HepG2 (cell line): ENCODE measurements around the gene GRIK4. TPM values are rescaled to one million over a fixed set of nuclear protein-coding genes. Genes with fewer than 3 reads are reported as not detected.
A peak's percentile ranks its signal among the peaks of the same experiment; 100 is the strongest.

Source experiments
- GABPB1 ChIP-seq: IDR thresholded peaks from 2 replicates; pipeline ENCODE4 v1.6.1; 2016; ENCODE audit warnings: mild to moderate bottlenecking, missing genetic modification reagents, moderate library complexity, missing compliant biosample characterization
- KLF6 ChIP-seq: IDR thresholded peaks from 2 replicates; pipeline ENCODE4 v1.8.0; 2016; ENCODE audit warnings: missing biosample characterization, missing genetic modification reagents
- MYNN ChIP-seq: sonication (generic); formaldehyde crosslinking; IDR thresholded peaks from 2 replicates; pipeline ENCODE4 v1.4.0; 2020; ENCODE audit warnings: mild to moderate bottlenecking, low read depth, missing genetic modification reagents
- NBN ChIP-seq: fragments of 450-650 bp; conservative IDR thresholded peaks from 2 replicates; pipeline ENCODE4 v1.6.1; 2017
- SOX13 ChIP-seq, 3 experiments: fragments of 450-650 bp in 1 of 3; sonication (generic) in 1 of 3; formaldehyde crosslinking in 1 of 3; IDR thresholded peaks in 2 of 3; conservative IDR thresholded peaks in 1 of 3; 2 replicates each; pipeline versions ENCODE4 v1.5.0 to v1.6.1; 2016 to 2020; ENCODE audit warnings: antibody characterized with exemption in 1 of 3, mild to moderate bottlenecking in 1 of 3, missing compliant biosample characterization in 1 of 3, missing genetic modification reagents in 1 of 3, moderate library complexity in 1 of 3
- ZNF788 ChIP-seq: sonication (generic); formaldehyde crosslinking; IDR thresholded peaks from 2 replicates; pipeline ENCODE4 v1.5.0; 2020; ENCODE audit warnings: mild to moderate bottlenecking, missing genetic modification reagents, borderline replicate concordance
- ZNF816 ChIP-seq: sonication (generic); formaldehyde crosslinking; IDR thresholded peaks from 2 replicates; pipeline ENCODE4 v1.8.0; 2022; ENCODE audit warnings: missing genetic modification reagents, mild to moderate bottlenecking, borderline replicate concordance
- polyA plus RNA-seq, 8 experiments: library from polyadenylated mRNA; depleted of rRNA in 3 of 8; stranded (reverse) in 7 of 8; unstranded in 1 of 8; fragments of >200 nt; fragmentation: Illumina TruSeq in 4 of 8; extraction: Trizol in 4 of 8; gene quantifications; 2 replicates each; pipeline versions ENCODE4 v1.2.1 to v1.2.3, GENCODE V29; 2011 to 2016; ENCODE audit warnings: low read depth in 4 of 8, missing spikeins in 1 of 8, mixed read lengths in 1 of 8; ENCODE audit not compliant: insufficient read depth in 1 of 8
- total RNA-seq, 5 experiments: library from RNA; depleted of rRNA; stranded (reverse); fragments of >200 nt; fragmentation: Illumina TruSeq; extraction: Trizol; gene quantifications; 2 replicates each; pipeline ENCODE4 v1.2.3, GENCODE V29; 2016; ENCODE audit warnings: low read depth in 1 of 5
- TF ChIP-seq, protein P1 (sequence below): sonication (generic); formaldehyde crosslinking; IDR thresholded peaks from 2 replicates; pipeline ENCODE4 v1.4.0; 2020; ENCODE audit warnings: missing genetic modification reagents
- TF ChIP-seq, protein P2 (sequence below): sonication (generic); formaldehyde crosslinking; IDR thresholded peaks from 2 replicates; pipeline ENCODE4 v1.8.0; 2022; ENCODE audit warnings: mild to moderate bottlenecking, missing genetic modification reagents, moderate library complexity
- TF ChIP-seq, protein P3 (sequence below): IDR thresholded peaks from 2 replicates; pipeline ENCODE4 v1.6.1; 2016; ENCODE audit warnings: missing compliant biosample characterization, missing genetic modification reagents, borderline replicate concordance
- TF ChIP-seq, protein P4 (sequence below): sonication (generic); formaldehyde crosslinking; IDR thresholded peaks from 2 replicates; pipeline ENCODE4 v1.5.1; 2020; ENCODE audit warnings: mild to moderate bottlenecking, missing genetic modification reagents, moderate library complexity
- TF ChIP-seq, protein P5 (sequence below): sonication (generic); formaldehyde crosslinking; IDR thresholded peaks from 2 replicates; pipeline ENCODE4 v1.5.0; 2020; ENCODE audit warnings: missing genetic modification reagents

GRIK4 gene
- total and polyA plus RNA-seq, 2 of the 13 experiments (the other 11 are each of a cell fraction or from before 2014, with no cell fraction given) = 0.04 to 0.07 TPM

DNA sequence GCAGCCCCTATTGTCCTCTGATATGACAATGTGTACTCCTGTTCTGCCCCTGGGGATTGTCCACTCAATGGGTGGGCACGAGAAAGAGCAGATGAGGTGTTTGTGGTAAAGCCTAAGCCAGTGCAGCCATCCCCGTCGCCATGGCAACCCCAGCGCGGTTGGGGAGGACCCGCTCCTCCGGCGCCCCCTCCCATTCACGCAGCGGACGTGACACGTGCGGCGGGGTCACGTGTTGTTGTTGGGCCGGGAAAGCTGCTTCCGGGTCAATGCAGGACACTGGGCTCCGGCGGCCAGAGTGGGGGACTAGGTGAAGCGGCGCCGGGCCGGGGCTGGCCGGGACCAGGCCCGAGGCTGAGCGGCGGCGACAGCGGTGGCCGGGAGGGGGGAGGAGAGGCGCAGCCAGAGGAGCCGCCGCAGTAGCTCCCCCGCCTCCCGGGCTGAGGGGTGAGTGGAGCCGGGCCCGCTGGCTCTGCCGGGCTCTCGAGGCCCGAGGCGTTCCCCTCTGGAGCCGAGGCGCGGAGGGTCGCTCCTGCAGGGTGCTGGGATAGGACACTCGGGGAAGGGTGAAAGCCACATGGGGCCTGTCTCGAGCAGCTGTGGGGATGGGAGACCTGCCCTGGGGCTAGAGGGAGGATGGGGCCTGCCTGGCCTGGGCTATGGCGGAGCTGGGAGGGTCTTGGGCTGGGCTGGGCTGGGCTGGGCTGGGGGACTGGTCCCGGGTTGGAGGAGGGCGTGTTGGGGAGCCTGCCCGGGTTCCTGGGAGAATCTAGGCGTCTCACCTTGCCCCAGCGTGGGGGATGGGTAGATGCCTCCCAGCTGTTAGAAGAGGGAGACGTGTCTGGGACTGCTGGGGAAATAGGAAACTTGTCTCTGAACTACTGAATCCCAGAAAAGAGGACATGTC, 512.6 kb downstream of the GRIK4 start, which contains the start of gene TBCEL (continued):
- TF ChIP-seq, protein P1, sequence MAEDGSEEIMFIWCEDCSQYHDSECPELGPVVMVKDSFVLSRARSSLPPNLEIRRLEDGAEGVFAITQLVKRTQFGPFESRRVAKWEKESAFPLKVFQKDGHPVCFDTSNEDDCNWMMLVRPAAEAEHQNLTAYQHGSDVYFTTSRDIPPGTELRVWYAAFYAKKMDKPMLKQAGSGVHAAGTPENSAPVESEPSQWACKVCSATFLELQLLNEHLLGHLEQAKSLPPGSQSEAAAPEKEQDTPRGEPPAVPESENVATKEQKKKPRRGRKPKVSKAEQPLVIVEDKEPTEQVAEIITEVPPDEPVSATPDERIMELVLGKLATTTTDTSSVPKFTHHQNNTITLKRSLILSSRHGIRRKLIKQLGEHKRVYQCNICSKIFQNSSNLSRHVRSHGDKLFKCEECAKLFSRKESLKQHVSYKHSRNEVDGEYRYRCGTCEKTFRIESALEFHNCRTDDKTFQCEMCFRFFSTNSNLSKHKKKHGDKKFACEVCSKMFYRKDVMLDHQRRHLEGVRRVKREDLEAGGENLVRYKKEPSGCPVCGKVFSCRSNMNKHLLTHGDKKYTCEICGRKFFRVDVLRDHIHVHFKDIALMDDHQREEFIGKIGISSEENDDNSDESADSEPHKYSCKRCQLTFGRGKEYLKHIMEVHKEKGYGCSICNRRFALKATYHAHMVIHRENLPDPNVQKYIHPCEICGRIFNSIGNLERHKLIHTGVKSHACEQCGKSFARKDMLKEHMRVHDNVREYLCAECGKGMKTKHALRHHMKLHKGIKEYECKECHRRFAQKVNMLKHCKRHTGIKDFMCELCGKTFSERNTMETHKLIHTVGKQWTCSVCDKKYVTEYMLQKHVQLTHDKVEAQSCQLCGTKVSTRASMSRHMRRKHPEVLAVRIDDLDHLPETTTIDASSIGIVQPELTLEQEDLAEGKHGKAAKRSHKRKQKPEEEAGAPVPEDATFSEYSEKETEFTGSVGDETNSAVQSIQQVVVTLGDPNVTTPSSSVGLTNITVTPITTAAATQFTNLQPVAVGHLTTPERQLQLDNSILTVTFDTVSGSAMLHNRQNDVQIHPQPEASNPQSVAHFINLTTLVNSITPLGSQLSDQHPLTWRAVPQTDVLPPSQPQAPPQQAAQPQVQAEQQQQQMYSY = peak; percentile 31; the same call in 1 of the 2 replicates
- TF ChIP-seq MYNN (CRISPR knock-in tag) (peak; percentile 85; the same call in 1 of the 2 replicates), GABPB1 (CRISPR knock-in tag) (peak; percentile 98), NBN (no peak), KLF6 (CRISPR knock-in tag) (peak; percentile 79), ZNF788 (CRISPR knock-in tag) (peak; percentile 47; the same call in 1 of the 2 replicates), SOX13 (IDR thresholded peaks at IDR 0.05) (no peak), SOX13 (CRISPR knock-in tag; conservative IDR thresholded peaks at IDR 0.05 in 1 of 2, IDR thresholded peaks at IDR 0.05 in 1 of 2) (peak in 1 of 2 experiments; percentile 57; a peak in 1 of 4 replicates), ZNF816 (CRISPR knock-in tag) (0 out of 2 replicates have a peak, but pooled peaks have one; percentile 36)
- TF ChIP-seq, protein P2, sequence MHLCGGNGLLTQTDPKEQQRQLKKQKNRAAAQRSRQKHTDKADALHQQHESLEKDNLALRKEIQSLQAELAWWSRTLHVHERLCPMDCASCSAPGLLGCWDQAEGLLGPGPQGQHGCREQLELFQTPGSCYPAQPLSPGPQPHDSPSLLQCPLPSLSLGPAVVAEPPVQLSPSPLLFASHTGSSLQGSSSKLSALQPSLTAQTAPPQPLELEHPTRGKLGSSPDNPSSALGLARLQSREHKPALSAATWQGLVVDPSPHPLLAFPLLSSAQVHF (CRISPR knock-in tag) = peak; percentile 68
- TF ChIP-seq, protein P3, sequence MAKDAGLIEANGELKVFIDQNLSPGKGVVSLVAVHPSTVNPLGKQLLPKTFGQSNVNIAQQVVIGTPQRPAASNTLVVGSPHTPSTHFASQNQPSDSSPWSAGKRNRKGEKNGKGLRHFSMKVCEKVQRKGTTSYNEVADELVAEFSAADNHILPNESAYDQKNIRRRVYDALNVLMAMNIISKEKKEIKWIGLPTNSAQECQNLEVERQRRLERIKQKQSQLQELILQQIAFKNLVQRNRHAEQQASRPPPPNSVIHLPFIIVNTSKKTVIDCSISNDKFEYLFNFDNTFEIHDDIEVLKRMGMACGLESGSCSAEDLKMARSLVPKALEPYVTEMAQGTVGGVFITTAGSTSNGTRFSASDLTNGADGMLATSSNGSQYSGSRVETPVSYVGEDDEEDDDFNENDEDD (CRISPR knock-in tag) = peak; percentile 61; the same call in 1 of the 2 replicates
- TF ChIP-seq, protein P4, sequence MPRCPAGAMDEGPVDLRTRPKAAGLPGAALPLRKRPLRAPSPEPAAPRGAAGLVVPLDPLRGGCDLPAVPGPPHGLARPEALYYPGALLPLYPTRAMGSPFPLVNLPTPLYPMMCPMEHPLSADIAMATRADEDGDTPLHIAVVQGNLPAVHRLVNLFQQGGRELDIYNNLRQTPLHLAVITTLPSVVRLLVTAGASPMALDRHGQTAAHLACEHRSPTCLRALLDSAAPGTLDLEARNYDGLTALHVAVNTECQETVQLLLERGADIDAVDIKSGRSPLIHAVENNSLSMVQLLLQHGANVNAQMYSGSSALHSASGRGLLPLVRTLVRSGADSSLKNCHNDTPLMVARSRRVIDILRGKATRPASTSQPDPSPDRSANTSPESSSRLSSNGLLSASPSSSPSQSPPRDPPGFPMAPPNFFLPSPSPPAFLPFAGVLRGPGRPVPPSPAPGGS (CRISPR knock-in tag) = peak; percentile 51; the same call in 1 of the 2 replicates
- TF ChIP-seq, protein P5, sequence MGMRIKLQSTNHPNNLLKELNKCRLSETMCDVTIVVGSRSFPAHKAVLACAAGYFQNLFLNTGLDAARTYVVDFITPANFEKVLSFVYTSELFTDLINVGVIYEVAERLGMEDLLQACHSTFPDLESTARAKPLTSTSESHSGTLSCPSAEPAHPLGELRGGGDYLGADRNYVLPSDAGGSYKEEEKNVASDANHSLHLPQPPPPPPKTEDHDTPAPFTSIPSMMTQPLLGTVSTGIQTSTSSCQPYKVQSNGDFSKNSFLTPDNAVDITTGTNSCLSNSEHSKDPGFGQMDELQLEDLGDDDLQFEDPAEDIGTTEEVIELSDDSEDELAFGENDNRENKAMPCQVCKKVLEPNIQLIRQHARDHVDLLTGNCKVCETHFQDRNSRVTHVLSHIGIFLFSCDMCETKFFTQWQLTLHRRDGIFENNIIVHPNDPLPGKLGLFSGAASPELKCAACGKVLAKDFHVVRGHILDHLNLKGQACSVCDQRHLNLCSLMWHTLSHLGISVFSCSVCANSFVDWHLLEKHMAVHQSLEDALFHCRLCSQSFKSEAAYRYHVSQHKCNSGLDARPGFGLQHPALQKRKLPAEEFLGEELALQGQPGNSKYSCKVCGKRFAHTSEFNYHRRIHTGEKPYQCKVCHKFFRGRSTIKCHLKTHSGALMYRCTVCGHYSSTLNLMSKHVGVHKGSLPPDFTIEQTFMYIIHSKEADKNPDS = peak; percentile 66; the same call in 1 of the 2 replicates
